Hematopoietic multipotent progenitor cell treated with erythropoietin and hydrocortisone succinate and interleukin-3 and kit ligand, for 4 days (in vitro differentiated cells): Measurements from ENCODE around the gene RASEF.
A peak's percentile ranks its signal among the peaks of the same experiment; 100 is the strongest.
"Not testable (repeated sequence)": the region's sequence is repeated elsewhere in the genome, so short reads cannot be mapped to it uniquely, and the experiment has no call there.

Experiments used
- DNase-seq: peaks from one replicate; pipeline ENCODE4 v3.0.0-alpha.2; 2015

RASEF gene

DNA sequence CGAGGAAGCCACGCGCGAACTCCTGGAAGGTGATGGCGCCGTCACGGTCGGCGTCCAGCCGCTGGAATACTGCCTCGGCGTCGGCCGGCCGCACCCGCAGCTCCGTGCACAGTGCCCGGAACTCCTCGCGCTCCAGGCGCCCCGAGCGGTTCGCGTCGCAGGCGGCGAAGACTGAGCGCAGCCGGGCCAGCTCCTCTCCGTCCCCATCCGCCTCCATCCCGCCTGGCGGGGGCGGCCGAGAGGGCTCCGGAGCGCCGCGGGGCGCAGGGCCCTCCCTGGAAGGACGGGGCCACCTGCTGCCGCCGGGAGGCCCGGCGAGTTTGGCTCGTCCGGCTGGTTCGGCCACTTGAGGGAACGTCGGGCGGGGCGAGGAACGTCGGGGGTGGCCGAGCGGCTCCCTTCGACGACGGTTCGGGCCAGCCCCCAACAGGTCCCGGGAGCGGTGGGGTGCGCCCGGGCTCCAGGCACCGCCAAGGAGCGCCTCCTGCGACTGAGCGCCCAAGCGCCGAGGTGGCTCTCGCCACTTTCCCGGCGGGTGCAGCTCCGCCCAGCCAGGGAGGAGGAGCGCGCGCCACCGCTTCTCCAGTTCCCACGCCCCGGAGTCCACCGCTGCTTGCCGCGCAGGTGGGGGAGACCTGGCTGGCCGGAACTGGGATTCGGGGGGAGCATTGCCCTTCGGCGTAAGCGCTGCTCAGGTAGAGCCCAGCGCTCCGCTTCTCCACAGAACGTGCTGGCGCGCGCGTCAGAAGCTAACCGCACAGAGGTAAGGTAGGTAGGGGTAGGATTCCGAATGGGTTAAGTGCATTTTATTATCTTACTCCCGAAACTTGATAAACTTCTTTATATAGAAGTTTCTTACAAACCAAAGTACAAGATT lies at the start of gene RASEF:
Gene RASEF, minus strand, starts transcription at position 492 of the 877 bp plus-strand sequence. Its CDS starts 275 bp downstream, at position 217.
- peak; percentile 14 for DNase-seq

DNA sequence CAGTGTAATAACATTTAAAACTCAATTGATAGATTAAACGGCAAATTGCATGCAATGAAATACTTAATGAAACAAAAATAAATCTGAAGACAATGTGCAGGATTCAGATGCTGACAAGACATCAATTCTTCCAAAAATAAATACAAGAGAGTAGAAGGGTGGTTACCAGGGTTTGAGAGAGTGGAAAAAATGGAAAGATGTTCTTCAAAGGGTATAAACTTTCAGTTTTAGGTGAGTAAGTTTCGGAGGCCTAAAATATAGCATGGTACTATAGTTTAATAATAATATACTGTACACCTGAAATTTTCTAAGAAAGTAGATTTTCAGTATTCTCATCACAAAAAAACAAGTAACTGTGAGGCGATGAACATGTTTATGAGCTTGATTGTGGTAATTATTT lies 48.2 kb upstream of the RASEF start:
- DNase-seq, result no peak

DNA sequence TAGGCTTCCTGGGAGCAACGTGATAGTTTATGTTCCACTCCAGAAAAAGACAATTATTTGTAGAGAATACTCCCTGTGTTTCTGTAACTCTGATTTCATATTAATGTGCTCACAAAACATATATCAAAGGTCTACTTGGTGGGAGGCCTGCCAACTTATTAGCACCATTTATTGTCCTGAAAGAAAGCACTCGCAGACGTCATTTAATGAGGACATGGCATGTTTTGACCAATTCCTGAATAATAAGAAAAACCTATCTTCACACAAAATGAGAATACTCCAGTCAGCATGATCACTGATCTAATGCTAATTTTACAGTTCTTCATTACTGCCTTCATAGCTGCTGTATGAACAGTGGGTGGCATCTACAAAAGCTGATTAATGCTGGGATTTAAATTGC lies 46.4 kb upstream of the RASEF start:
- no peak for DNase-seq

DNA sequence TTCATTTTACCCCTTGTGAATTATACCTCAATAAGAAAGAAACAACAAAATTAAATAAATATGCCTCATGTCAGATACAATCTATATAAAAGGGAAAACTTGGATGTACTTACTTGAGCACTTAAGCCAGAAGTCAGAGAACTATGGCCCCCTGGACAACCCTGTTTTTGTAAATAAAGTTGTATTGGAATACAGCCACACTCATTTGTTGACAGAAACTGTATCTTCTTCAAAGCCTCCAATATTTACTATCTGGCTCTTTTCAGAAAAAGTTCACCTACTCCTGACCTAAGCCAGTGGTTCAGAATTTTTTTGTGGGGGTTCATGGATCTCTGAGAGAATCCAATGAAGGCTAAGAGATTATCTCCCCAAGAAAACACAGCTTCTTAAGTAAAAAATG lies 45.3 kb upstream of the RASEF start:
- DNase-seq, result no peak

DNA sequence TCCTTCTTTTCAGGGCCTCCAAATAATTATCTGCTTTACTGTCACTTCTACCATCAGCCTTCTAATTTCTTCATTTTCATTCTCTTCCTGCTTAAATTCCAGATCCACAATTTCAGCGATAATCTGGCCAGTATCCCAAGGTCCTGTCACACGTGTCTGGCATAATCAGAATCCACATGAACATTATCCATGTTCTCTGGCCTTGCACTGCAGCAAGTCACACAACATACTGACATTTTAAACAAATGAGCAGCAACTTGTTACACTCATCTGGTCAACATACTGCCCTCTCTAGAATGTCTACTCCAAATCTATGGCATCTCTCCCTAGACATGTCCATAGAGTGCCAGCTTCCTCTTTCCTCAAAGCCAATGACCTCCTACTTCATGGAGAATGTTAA lies 43.8 kb upstream of the RASEF start:
- no peak for DNase-seq

DNA sequence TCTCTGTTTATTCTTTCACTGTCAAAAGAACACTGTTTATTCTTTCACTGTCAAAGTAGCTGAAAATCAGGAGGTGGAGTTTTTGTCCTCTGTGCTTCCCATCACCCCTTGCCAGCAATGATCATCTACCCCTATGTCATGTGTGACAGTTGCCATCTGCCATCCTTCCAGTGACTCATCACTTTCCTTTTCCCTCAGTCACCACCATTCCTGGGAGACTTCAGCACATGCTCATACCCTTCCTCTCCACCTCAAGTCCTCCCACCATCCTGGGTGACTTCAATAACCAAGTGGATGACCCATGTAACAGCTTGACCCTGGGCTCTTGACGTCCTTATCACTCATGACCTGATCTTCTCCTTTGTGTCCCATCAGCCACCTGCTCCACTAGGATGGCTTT lies 43.3 kb upstream of the RASEF start:
- no peak for DNase-seq

DNA sequence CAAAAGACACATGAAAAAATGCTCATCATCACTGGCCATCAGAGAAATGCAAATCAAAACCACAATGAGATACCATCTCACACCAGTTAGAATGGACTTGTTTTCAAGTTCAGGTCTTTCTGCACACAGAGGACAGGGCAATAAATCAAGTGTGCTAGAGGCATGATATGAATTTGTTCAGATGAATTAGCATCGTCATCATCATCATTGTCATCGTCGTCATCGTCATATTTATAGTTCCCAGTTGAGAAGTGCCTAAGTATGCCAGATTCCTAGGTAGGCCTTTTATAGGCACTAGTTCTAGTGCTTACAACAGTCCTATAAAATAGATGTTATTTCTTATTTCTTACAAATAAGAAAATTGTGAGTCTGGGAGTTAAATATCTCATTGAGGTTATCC lies 34.7 kb upstream of the RASEF start:
- no peak for DNase-seq

DNA sequence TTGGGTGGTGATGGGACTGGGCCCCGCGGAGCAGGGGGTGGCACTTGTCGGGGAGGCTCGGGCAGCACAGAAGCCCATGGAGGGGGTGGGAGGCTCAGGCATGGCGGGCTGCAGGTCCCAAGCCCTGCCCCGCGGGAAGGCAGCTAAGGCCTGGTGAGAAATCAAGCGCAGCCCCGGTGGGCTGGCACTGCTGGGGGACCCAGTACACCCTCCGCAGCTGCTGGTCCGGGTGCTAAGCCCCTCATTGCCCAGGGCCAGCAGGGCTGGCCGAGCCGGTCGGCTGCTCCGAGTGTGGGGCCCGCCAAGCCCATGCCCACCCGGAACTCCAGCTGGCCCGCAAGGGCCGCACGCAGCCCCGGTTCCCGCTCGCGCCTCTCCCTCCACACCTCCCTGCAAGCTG lies 30.4 kb upstream of the RASEF start:
- not testable (repeated sequence) for DNase-seq

DNA sequence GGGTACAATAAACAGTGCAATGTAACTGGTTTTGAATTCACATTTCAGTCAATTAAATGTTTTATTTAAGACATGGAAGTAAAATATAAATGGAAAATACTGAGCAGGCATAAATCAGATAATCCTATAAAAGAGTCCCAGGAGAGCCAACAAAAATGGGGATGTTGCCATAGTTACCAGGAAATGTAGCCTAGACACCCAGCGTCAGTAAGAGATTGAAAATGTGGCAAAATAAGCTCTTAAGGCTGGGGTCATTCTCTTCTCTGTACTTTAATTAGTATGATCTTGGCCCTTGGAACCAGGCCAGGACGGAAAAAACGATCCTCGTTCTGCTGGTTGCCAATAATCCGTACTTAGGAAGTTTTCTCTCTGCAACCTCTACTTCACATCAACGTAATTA lies 18.9 kb upstream of the RASEF start:
- no peak for DNase-seq

DNA sequence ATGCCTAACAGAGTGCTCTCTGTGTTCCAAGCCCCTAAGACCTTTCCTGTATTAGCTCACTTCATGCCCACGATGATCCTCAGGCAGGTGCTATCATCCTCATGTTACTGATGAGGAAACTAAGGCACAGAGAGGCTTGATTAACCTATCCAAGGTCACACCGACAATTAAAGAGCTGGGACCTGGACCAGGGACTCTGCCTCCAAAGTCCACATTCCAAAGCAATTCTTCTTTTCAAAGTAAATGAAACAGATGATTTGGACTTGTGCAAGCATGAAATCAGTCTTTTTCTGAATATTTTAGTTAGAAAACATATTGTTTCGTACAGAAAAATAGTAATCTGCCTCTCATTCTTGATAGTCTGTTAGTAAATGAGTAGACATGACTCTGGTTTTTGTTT lies 18.1 kb upstream of the RASEF start:
- no peak for DNase-seq

DNA sequence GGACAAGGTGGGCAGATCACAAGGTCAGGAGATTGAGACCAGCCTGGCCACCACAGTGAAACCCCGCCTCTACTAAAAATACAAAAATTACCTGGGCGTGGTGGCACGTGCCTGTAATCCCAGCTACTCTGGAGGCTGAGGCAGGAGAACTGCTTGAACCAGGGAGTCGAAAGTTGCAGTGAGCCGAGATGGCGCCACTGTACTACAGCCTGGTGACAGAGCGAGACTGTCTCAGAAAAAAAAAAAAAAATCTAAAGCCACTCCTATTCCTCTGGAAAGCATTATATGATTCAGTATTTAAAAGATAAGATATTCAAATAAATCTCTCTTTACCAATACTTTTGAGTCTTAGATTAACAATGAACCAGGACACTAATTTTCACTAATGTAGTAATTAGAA lies 13.0 kb upstream of the RASEF start:
- DNase-seq, result not testable (repeated sequence)

DNA sequence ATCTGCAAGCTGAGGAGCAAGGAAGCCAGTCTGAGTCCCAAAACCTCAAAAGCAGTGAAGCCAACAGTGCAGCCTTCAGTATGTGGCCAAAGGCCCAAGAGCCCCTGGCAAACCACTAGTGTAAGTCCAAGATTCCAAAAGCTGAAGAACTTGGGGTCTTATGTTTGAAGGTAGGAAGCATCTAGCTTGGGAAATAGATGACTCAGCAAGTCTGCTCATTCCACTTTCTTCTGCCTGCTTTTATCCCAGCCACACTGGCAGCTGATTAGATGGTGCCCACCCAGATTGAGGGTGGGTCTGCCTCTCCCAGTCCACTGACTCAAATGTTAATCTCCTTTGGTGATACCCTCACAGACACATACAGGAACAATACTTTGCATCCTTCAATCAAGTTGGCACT lies 9.6 kb upstream of the RASEF start:
- DNase-seq, result not testable (repeated sequence)

DNA sequence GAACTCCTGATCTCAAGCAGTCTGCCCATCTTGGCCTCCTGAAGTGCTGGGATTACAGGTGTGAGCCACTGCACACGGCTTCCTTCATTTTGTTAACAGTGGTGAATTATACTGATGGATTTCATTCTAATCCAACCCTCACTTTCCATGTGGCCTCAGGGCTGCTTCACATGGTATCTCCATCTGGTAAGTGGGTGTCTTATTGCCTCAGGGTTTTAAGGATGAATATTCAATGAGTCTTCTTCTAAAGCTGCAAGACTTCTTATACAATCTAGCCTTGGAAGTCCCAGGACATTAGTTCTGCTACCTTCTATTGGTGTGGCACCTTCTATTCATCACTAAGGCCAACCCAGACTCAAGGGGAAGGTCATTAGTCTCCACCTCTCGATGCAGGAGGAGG lies 8.7 kb upstream of the RASEF start:
- DNase-seq, result no peak

DNA sequence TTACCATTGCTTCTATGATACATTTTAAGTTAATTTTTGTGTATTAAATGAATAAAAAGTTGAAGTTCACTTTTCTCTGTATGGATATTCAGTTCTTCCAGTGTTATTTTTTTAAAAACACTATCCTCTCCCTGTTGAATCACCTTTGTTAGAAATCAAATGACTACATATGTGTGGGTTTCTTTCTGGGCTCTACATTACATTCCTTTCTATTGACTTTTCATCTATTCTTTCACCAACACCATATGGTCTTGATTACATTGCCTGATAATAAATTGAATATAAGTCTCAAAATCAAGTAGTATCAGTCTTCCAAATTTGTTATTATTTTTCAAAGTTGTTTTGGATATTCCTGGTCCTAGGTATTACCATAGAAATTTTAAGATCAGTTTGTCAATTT lies 7.3 kb upstream of the RASEF start:
- DNase-seq, result no peak

DNA sequence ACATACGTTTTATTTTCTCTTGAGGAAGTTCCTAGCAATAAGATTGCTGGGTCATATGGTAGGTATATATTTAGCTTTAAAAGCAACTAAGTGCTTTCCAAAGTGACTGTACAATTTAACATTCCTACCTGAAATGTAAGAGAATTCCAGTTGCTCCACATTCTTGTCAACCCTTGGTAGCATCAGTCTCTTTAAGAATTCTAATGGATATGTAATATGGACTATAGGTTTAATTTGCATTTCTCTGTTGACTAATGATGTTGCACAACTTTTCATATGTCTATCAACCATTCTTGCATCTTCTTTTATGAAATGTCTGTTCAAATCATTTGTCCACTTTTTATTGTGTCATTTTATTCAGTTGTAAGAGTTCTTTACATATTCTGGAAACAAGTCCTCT lies 6.7 kb upstream of the RASEF start:
- DNase-seq, result no peak

DNA sequence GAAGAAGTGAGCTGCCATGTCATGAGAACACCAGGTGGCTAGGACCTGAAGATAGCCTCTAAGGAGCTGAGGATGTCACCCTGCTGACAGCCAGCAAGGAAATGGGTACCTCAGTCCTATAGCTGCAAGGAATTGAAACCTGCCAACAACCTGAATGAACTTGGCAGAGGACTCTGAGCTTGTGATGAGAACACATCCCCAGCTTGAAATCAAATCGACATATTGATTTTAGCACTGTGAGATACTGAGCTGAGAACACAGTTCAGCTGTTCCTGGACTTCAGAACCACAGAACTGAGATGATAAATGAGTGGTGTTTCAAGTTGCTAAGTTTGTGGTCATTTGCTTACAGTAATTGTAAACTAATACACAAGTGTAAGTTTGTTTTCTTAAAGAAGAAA lies 5.5 kb upstream of the RASEF start:
- no peak for DNase-seq

DNA sequence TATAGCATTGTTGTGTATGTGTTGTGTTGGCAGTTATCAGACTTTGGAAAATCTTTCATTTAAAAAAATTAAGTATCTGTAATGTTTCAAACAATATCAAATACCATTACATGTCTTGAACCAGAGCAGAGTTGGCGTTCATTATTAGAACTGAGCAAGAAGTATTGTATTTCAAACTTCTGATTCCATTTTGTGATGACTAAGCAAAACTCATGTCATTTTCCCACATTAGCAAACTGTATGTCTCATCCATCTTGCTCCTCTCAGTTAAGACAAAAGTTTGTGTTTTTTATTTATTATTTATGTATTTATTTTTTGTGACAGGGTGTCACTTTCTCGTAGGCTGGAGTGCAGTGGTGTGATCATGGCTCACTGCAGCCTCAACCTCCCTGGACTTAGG lies 4.6 kb upstream of the RASEF start:
- DNase-seq, result no peak

DNA sequence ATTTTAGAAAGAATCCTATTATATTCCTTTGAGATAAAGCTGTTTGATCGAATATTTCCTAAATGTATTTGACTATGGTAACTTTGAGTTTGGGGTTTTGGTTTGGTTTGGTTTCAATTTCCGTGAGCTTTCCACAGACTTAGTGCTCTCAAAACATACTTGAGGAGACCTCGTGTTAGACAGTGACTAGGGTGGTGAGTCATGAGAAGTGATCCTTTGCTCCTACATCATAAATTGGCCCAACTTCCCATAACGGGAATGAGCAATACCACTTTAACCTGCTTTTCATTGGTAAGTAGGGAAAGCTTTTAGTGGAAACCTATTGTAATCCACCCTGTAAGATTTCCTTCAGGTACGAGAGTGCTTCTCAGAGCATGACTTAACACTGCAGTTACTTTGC lies 3.8 kb upstream of the RASEF start:
- DNase-seq, result no peak

DNA sequence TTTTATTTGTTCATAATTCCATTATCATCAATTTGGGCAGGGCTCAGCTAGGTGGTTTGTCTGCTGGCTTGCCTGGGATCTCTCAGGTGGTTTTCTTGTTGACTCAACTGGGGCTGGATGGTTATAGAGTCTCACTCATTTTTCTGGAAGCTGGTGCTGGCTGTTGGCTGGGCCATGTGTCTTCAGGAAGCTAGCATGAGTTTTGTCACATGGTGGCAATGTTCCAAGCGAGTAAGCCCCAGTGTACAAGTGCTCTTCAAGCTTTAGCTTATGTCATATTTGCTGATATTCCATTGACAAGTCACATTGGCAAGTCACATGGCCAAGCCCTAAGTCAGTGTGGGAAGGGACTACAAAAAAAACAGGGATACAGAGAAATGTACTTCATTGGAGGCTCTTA lies 2.3 kb upstream of the RASEF start:
- DNase-seq, result no peak

DNA sequence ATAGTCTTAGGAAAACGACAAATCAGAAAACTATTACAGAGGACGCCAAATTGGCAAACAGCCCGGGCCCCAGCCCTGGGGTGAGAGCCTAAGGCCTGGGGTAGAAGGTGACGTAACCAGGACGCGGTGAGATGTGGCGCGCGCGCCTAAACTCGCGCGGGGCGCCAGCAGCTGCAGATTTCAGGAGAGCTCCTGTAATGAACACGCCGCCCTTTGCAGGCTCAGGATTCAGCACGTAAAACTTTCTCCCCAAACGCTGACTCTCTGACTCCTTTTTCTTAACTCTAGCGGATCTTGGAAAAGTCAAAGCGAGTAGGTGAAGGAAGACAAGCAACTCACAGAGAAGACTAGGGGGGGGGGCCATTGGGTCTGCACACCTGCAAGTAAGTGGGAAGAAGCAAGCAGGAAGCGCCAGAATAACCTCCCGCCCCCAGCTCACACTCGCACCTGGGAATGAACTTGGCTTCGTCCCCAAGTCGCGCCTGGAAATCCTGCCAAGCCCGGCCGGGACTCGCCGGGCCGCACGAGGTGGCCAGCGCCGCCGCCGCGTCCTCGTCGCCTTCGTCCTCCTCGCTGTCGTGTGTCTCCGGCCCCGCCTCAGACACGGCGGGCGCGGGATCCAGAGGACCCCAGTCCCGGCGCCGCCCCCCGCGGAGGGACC lies 822 bp downstream of the RASEF start:
- DNase-seq, result peak; percentile 4

DNA sequence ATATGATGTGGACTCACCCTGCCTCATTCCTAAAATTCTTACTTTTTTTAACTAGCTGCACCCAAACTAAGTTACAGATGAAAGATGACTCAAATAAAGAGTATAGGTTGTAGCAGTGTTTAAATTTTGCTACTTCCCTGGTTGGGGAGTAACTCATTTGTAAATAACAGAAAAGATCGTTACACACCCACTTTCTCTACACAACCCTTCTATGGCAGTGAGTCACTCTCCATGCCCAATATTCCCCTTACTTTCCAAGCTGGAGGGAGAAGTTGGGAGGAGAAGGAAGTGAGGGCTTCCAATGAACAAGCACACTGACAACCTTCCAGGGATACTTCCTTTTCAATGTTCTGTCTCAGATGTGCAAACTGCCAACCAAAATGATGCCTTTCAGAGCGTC lies 1.9 kb downstream of the RASEF start:
- DNase-seq, result no peak

DNA sequence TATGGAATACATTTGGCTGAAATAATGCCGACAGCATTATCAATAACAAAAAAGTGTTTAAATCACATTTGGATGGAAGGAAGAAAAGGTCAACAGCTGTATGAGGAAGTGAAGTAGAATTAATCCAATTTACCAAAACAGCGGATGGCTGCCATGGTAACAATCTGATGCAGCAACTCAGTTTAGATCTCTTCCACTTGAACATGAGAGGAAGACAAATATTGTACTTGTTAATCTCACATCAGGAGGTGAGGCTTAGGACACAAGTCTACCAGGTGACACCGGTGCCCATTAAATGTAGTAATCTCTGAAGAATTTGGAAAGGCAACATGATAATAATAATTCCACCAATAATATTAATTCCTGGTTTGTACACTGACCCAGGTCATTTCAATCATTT lies 2.4 kb downstream of the RASEF start:
- no peak for DNase-seq

DNA sequence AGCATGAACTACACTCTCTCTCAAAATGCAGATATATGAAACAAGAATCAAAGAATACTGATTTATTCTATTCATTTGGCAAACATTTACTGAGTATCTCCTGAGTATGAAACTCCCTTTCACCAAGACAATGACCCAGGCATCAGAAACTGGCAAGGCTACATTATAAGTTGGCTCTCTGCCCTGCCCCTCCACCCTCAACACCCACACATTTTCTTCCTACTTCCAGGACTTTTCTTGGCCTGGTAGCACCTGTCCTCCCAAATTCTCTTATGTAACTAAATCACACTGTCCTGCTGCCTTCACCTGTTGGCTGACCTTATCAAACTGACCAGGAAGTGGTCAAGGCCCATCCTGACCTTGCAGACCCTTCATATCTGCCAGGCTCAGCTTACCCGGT lies 3.5 kb downstream of the RASEF start:
- DNase-seq, result no peak

DNA sequence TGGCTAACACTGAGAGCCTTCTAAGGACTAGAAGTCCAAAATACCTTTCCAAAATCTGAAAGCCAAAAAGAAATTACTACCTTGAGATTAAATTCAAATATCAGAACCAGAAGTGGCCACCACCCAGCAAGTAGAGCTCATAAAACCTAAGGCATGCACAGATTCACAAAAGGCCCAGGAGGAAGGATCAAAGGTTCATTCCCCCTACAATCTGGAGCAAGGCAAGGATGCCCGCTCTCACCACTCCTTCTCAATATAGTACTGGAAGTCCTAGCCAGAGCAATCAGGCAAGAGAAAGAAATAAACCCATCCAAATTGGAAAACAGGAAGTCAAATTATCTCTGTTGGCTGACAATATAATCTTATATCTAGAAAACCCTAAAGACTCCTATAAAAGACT lies 6.0 kb downstream of the RASEF start:
- no peak for DNase-seq

DNA sequence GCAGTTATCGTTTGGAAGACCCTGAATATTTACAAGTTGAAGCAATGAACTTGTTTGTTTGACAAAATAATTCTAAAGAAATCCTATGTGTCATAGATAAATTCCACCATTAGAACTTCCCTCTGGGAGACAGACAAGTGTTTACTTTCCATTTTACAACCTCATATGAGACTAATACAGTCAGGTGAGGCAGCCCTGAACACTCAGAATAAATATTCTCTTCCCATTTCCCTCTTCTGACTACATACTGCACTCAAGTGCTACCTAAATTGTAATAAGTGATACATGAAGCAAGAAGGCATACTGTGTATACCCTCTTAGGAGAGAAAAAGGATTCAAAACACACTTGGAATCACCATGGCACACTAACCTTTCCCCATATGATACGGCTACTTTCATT lies 6.8 kb downstream of the RASEF start:
- DNase-seq, result no peak
